Measurements from ENCODE around the gene NOC4L. TPM values are rescaled to one million over a fixed set of nuclear protein-coding genes. Genes with fewer than 3 reads are reported as not detected.

Gene NOC4L
- total RNA-seq, 1 experiment from 2014 or later, result 41.4 TPM

DNA sequence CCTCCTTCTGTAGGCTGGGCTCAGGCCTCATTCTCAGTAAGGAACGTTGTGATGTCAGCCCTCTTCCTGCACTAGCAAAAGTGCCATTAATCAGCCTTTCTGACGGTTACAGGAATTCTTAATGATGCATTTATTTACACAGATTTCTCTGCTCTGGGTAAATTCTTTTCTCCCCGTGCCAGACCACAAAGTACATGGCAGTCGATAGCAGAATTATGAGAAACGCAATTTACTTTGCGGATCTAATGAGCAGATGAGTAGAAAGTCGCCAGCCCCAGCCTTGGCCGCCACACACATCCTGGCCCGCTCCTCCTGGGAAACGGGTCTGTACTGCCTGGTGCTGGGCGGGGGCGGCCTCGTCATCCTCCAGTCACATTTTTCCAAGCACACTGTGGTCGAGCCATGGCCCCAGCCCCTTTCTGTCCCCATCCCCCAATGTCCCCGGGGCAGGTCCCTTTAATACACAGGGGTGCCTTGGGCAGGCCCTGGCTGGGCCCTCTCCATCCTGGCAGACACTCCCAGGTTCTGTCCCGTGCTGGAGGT, 25.9 kb downstream of the NOC4L start:
- Mint-ChIP-seq H3K36me3 (no peaks in the 10 kb centered on the region), H3K4me3 (no peak overlapping the region), H3K9me3 (peaks cover 15% of the 10 kb centered on the region), H3K4me1 (no peaks in the 10 kb centered on the region), H3K27ac (no peak overlapping the region), H3K27me3 (ENCODE audit: low read depth) (peaks cover 23% of the 10 kb centered on the region)
- no peak for ATAC-seq
- no peak for DNase-seq (ENCODE audit: low spot score)
- TF ChIP-seq, protein P1, sequence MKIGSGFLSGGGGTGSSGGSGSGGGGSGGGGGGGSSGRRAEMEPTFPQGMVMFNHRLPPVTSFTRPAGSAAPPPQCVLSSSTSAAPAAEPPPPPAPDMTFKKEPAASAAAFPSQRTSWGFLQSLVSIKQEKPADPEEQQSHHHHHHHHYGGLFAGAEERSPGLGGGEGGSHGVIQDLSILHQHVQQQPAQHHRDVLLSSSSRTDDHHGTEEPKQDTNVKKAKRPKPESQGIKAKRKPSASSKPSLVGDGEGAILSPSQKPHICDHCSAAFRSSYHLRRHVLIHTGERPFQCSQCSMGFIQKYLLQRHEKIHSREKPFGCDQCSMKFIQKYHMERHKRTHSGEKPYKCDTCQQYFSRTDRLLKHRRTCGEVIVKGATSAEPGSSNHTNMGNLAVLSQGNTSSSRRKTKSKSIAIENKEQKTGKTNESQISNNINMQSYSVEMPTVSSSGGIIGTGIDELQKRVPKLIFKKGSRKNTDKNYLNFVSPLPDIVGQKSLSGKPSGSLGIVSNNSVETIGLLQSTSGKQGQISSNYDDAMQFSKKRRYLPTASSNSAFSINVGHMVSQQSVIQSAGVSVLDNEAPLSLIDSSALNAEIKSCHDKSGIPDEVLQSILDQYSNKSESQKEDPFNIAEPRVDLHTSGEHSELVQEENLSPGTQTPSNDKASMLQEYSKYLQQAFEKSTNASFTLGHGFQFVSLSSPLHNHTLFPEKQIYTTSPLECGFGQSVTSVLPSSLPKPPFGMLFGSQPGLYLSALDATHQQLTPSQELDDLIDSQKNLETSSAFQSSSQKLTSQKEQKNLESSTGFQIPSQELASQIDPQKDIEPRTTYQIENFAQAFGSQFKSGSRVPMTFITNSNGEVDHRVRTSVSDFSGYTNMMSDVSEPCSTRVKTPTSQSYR (CRISPR knock-in tag; IDR thresholded peaks at IDR 0.05), result no peak
- TF ChIP-seq ZNF396 (CRISPR knock-in tag; IDR thresholded peaks at IDR 0.05; ENCODE audit: borderline replicate concordance) (no peak), ZBTB21 (CRISPR knock-in tag; IDR thresholded peaks at IDR 0.05; ENCODE audit: borderline replicate concordance) (no peak), ZNF219 (CRISPR knock-in tag; IDR thresholded peaks at IDR 0.05; ENCODE audit: borderline replicate concordance) (no peak), ESRRA (CRISPR knock-in tag; IDR thresholded peaks at IDR 0.05; ENCODE audit: borderline replicate concordance) (no peak), GTF2I (CRISPR knock-in tag; conservative IDR thresholded peaks at IDR 0.05) (no peak), GABPB1 (CRISPR knock-in tag; IDR thresholded peaks at IDR 0.05) (no peak), IRF2 (CRISPR knock-in tag; IDR thresholded peaks at IDR 0.05; ENCODE audit: borderline replicate concordance, low read depth) (no peak), JUN (CRISPR knock-in tag; IDR thresholded peaks at IDR 0.05) (no peak), ETV6 (CRISPR knock-in tag; IDR thresholded peaks at IDR 0.05) (no peak), ZNF671 (CRISPR knock-in tag; IDR thresholded peaks at IDR 0.05) (no peak), SMAD3 (CRISPR knock-in tag; IDR thresholded peaks at IDR 0.05; ENCODE audit: borderline replicate concordance) (no peak)
- TF ChIP-seq, protein P2, sequence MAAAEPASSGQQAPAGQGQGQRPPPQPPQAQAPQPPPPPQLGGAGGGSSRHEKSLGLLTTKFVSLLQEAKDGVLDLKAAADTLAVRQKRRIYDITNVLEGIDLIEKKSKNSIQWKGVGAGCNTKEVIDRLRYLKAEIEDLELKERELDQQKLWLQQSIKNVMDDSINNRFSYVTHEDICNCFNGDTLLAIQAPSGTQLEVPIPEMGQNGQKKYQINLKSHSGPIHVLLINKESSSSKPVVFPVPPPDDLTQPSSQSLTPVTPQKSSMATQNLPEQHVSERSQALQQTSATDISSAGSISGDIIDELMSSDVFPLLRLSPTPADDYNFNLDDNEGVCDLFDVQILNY (CRISPR knock-in tag; IDR thresholded peaks at IDR 0.05), result no peak
- TF ChIP-seq, protein P3, sequence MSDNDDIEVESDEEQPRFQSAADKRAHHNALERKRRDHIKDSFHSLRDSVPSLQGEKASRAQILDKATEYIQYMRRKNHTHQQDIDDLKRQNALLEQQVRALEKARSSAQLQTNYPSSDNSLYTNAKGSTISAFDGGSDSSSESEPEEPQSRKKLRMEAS (CRISPR knock-in tag; IDR thresholded peaks at IDR 0.05), result no peak
- TF ChIP-seq, protein P4, sequence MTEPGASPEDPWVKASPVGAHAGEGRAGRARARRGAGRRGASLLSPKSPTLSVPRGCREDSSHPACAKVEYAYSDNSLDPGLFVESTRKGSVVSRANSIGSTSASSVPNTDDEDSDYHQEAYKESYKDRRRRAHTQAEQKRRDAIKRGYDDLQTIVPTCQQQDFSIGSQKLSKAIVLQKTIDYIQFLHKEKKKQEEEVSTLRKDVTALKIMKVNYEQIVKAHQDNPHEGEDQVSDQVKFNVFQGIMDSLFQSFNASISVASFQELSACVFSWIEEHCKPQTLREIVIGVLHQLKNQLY (CRISPR knock-in tag; IDR thresholded peaks at IDR 0.05), result no peak
- TF ChIP-seq, protein P5, sequence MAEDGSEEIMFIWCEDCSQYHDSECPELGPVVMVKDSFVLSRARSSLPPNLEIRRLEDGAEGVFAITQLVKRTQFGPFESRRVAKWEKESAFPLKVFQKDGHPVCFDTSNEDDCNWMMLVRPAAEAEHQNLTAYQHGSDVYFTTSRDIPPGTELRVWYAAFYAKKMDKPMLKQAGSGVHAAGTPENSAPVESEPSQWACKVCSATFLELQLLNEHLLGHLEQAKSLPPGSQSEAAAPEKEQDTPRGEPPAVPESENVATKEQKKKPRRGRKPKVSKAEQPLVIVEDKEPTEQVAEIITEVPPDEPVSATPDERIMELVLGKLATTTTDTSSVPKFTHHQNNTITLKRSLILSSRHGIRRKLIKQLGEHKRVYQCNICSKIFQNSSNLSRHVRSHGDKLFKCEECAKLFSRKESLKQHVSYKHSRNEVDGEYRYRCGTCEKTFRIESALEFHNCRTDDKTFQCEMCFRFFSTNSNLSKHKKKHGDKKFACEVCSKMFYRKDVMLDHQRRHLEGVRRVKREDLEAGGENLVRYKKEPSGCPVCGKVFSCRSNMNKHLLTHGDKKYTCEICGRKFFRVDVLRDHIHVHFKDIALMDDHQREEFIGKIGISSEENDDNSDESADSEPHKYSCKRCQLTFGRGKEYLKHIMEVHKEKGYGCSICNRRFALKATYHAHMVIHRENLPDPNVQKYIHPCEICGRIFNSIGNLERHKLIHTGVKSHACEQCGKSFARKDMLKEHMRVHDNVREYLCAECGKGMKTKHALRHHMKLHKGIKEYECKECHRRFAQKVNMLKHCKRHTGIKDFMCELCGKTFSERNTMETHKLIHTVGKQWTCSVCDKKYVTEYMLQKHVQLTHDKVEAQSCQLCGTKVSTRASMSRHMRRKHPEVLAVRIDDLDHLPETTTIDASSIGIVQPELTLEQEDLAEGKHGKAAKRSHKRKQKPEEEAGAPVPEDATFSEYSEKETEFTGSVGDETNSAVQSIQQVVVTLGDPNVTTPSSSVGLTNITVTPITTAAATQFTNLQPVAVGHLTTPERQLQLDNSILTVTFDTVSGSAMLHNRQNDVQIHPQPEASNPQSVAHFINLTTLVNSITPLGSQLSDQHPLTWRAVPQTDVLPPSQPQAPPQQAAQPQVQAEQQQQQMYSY (CRISPR knock-in tag; IDR thresholded peaks at IDR 0.05), result no peak
- CTCF ChIA-PET, result interaction anchor here (1.1 to 2.7 kb wide), 3 partner anchors 10 to 244 kb away, joined by 3 to 10 read pairs (median 5); no protein-coding TSS in a partner anchor
- POLR2A ChIA-PET, result no interaction called here

DNA sequence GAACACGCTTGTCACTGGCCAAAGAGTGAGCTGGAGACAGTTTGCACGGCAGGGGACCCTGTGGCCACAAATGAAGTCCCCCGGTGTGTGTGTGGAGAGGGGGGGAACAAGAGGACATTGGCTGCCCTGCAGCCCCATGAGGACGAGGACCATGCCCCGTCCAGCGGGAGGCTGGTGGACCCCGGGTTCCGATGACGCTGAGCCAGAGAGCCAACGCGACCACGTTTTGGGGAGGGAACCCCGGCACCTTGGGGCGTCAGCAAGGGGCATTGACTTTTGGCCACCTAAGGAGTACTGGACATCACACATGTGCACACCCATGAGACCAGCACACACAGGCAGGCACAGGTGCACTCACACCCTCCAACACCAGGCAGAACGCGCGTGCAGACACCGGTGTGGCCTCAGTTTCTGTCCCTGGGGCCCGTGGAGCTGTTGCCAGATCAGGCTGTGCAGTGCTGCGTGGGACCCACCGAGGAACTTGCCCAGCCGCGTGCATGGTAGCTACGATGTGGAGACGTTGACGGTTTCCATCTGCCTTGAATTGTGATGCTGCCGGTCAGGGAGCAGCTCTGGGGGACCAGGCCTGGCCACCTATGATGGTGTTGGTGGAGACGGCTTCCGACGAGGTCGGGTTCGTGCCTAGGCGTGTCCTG, 26.5 kb downstream of the NOC4L start:
- no peak overlapping the region for H3K27ac Mint-ChIP-seq
- ChIA-PET CTCF (interaction anchor here (1.1 to 2.7 kb wide), 4 partner anchors 9 to 243 kb away, joined by 3 to 10 read pairs (median 5); no protein-coding TSS in a partner anchor), POLR2A (no interaction called here)
- DNase-seq (ENCODE audit: low spot score) (no peak), ATAC-seq (no peak)
- no peak overlapping the region for H3K4me3 Mint-ChIP-seq
- no peaks in the 10 kb centered on the region for H3K36me3 Mint-ChIP-seq
- TF ChIP-seq TP53 (CRISPR knock-in tag; IDR thresholded peaks at IDR 0.05) (no peak), ZNF121 (CRISPR knock-in tag; IDR thresholded peaks at IDR 0.05) (no peak)
- peaks cover 23% of the 10 kb centered on the region for H3K27me3 Mint-ChIP-seq (ENCODE audit: low read depth)
- no peaks in the 10 kb centered on the region for H3K4me1 Mint-ChIP-seq
- peaks cover 13% of the 10 kb centered on the region for H3K9me3 Mint-ChIP-seq
